ENCODE results near the gene GALNT18.

The GALNT18 gene

GRCh38 chr11:11568651-11569229, 53.1 kb downstream of the GALNT18 start:
- no peak for DNase-seq

- no peak for DNase-seq
Observed at GRCh38 chr11:11567936-11568650, 53.7 kb downstream of the GALNT18 start.

- no peak for DNase-seq
Observed at GRCh38 chr11:11565636-11566035, 56.2 kb downstream of the GALNT18 start.

- no peak for DNase-seq
Observed at GRCh38 chr11:11563200-11563975, 58.4 kb downstream of the GALNT18 start.

GRCh38 chr11:11561991-11562390, 59.8 kb downstream of the GALNT18 start:
- no peak for DNase-seq

GRCh38 chr11:11558826-11559225, 63.0 kb downstream of the GALNT18 start:
- DNase-seq, result no peak

GRCh38 chr11:11558396-11558795, 63.4 kb downstream of the GALNT18 start:
- no peak for DNase-seq

GRCh38 chr11:11555208-11555607, 66.6 kb downstream of the GALNT18 start:
- peak in 3 of 56 donors; percentile 17 to 23 (median 20) for DNase-seq

GRCh38 chr11:11553573-11553972, 68.2 kb downstream of the GALNT18 start:
- DNase-seq, result peak in 5 of 56 donors; percentile 6 to 52 (median 17)

- no peak for DNase-seq
Observed at GRCh38 chr11:11552529-11553087, 69.2 kb downstream of the GALNT18 start.

GRCh38 chr11:11550534-11550933, 71.3 kb downstream of the GALNT18 start:
- no peak for DNase-seq

- DNase-seq, result no peak
Observed at GRCh38 chr11:11545285-11546275, 76.2 kb downstream of the GALNT18 start.

GRCh38 chr11:11543656-11544055, 78.1 kb downstream of the GALNT18 start:
- no peak for DNase-seq

GRCh38 chr11:11540157-11540556, 81.6 kb downstream of the GALNT18 start:
- no peak for DNase-seq

- peak in 4 of 56 donors; percentile 18 to 46 (median 27) for DNase-seq
Observed at GRCh38 chr11:11538277-11538960, 83.4 kb downstream of the GALNT18 start.

GRCh38 chr11:11537871-11538270, 83.9 kb downstream of the GALNT18 start:
- no peak for DNase-seq

- no peak for DNase-seq
Observed at GRCh38 chr11:11537372-11537771, 84.4 kb downstream of the GALNT18 start.

GRCh38 chr11:11536650-11537049, 85.2 kb downstream of the GALNT18 start:
- no peak for DNase-seq

- DNase-seq, result no peak
Observed at GRCh38 chr11:11535611-11536010, 86.2 kb downstream of the GALNT18 start.

- DNase-seq, result peak in 4 of 56 donors; percentile 10 to 37 (median 12)
Observed at GRCh38 chr11:11534981-11535380, 86.8 kb downstream of the GALNT18 start.

All from nucleus accumbens (tissue), 56 donors.